Measurements from ENCODE around the gene PHC2.

PHC2 gene

GRCh38 chr1:33383489-33383888 is 47.4 kb downstream of the PHC2 start:
- H3K4me3 ChIP-seq (ENCODE audit: low read length) = no peak overlapping the region
- DNase-seq (ENCODE audit: low read depth) = no peak

GRCh38 chr1:33382661-33383415 is 48.1 kb downstream of the PHC2 start:
- DNase-seq (ENCODE audit: low read depth) = no peak
- no peak overlapping the region for H3K4me3 ChIP-seq (ENCODE audit: low read length)

More at GRCh38 chr1:33383489-33383888, 47.4 kb downstream of the PHC2 start:
- TF ChIP-seq CTCF (conservative IDR thresholded peaks at IDR 0.05; ENCODE audit: low read length) = no peak

GRCh38 chr1:33381977-33382376 is 48.9 kb downstream of the PHC2 start:
- TF ChIP-seq CTCF (conservative IDR thresholded peaks at IDR 0.05; ENCODE audit: low read length) = no peak
- DNase-seq (ENCODE audit: low read depth) = no peak
- no peak overlapping the region for H3K4me3 ChIP-seq (ENCODE audit: low read length)

More at GRCh38 chr1:33382661-33383415, 48.1 kb downstream of the PHC2 start:
- TF ChIP-seq CTCF (conservative IDR thresholded peaks at IDR 0.05; ENCODE audit: low read length) = no peak

GRCh38 chr1:33380811-33381210 is 50.1 kb downstream of the PHC2 start:
- no peak overlapping the region for H3K4me3 ChIP-seq (ENCODE audit: low read length)
- no peak for TF ChIP-seq CTCF (conservative IDR thresholded peaks at IDR 0.05; ENCODE audit: low read length)
- no peak for DNase-seq (ENCODE audit: low read depth)

GRCh38 chr1:33379631-33380354 is 51.1 kb downstream of the PHC2 start:
- TF ChIP-seq CTCF (conservative IDR thresholded peaks at IDR 0.05; ENCODE audit: low read length) = no peak
- no peak overlapping the region for H3K4me3 ChIP-seq (ENCODE audit: low read length)
- DNase-seq (ENCODE audit: low read depth) = no peak

GRCh38 chr1:33378976-33379375 is 51.9 kb downstream of the PHC2 start:
- TF ChIP-seq CTCF (conservative IDR thresholded peaks at IDR 0.05; ENCODE audit: low read length) = no peak
- no peak overlapping the region for H3K4me3 ChIP-seq (ENCODE audit: low read length)
- no peak for DNase-seq (ENCODE audit: low read depth)

GRCh38 chr1:33378524-33378923 is 52.4 kb downstream of the PHC2 start:
- TF ChIP-seq CTCF (conservative IDR thresholded peaks at IDR 0.05; ENCODE audit: low read length) = no peak
- H3K4me3 ChIP-seq (ENCODE audit: low read length) = no peak overlapping the region
- no peak for DNase-seq (ENCODE audit: low read depth)
